BE2C (cell line): ENCODE measurements around the gene HIBCH.

Source experiments
- DNase-seq: peaks from one replicate; pipeline ENCODE4 v3.0.0-alpha.2; 2020
- H3K27me3 ChIP-seq: fragments of 250-450 bp; sonication (Bioruptor Pico); 2 replicates; pipeline ENCODE4 v1.5.1; 2020; ENCODE audit warnings: mild to moderate bottlenecking
- H3K36me3 ChIP-seq: fragments of 250-450 bp; sonication (Bioruptor Pico); 2 replicates; pipeline ENCODE4 v1.5.1; 2020; ENCODE audit warnings: mild to moderate bottlenecking
- H3K4me1 ChIP-seq: fragments of 250-450 bp; sonication (Bioruptor Pico); 2 replicates; pipeline ENCODE4 v1.5.1; 2020
- H3K4me3 ChIP-seq: 2 replicates; pipeline ENCODE4 v1.5.1; 2011; ENCODE audit warnings: low read depth, low read length
- H3K9me3 ChIP-seq: fragments of 250-450 bp; sonication (Bioruptor Pico); 2 replicates; pipeline ENCODE4 v1.5.1; 2020
- CTCF ChIP-seq: IDR thresholded peaks from 2 replicates; pipeline ENCODE4 v1.5.1; 2012; ENCODE audit warnings: mild to moderate bottlenecking, low read depth, low read length

HIBCH gene

GRCh38 chr2:190209559-190209958 is 110.1 kb downstream of the HIBCH start:
- DNase-seq = no peak
- Histone ChIP-seq H3K4me1 (no peaks in the 10 kb centered on the region), H3K9me3 (no peaks in the 10 kb centered on the region), H3K27me3 (no peaks in the 10 kb centered on the region), H3K36me3 (no peaks in the 10 kb centered on the region; the same call in 1 of the 2 replicates), H3K4me3 (no peak overlapping the region)
- no peak for TF ChIP-seq CTCF

DNA sequence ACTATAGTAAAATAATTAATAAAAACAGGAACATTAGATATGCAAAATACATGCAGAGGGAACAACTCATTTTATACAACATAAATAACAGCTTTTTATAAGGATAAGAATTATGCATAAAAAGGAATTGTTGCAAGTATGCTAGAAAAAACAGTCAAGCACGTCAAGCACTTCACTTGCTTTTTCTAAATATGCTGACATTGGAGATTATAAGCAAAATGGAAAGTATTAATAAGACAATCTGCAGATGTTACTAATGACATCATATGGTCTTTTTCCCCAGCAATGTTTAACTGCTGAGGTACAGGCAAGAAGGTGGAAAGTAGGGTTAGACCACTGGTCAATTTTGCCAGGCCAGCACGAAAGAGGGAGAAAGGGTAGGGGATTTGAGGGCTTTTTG is 111.7 kb downstream of the HIBCH start:
- H3K9me3 ChIP-seq = no peaks in the 10 kb centered on the region
- no peak for TF ChIP-seq CTCF
- DNase-seq = no peak

GRCh38 chr2:190205657-190206056 is 114.0 kb downstream of the HIBCH start:
- no peak for TF ChIP-seq CTCF
- Histone ChIP-seq H3K27me3 (no peaks in the 10 kb centered on the region), H3K9me3 (no peaks in the 10 kb centered on the region), H3K4me1 (no peaks in the 10 kb centered on the region), H3K4me3 (no peak overlapping the region), H3K36me3 (no peaks in the 10 kb centered on the region)
- DNase-seq = no peak

More for the DNA sequence above, 111.7 kb downstream of the HIBCH start:
- H3K4me3 ChIP-seq = no peak overlapping the region
- no peaks in the 10 kb centered on the region for H3K4me1 ChIP-seq
- H3K36me3 ChIP-seq = no peaks in the 10 kb centered on the region; the same call in 1 of the 2 replicates
- H3K27me3 ChIP-seq = no peaks in the 10 kb centered on the region

DNA sequence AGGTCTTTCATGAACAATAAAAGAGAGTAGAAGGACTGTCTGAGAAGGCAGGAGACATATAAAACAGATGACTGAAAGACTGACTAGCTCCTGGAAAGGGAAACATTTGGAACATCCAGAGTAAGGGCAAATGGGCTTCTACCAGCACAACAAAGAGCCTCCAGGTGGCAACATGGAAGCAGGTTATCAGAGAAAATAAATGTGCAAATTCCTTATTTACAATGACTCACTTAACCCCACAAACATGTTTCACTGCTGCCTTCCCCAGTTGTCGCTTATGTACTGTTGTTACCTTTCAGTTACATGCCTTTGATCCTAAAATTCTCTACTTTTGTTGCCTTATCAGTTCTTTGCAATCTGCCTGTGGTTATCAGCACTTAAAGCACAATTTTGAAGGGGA is 117.0 kb downstream of the HIBCH start:
- no peaks in the 10 kb centered on the region for H3K36me3 ChIP-seq
- H3K4me3 ChIP-seq = no peak overlapping the region
- no peak for TF ChIP-seq CTCF
- no peaks in the 10 kb centered on the region for H3K9me3 ChIP-seq
- no peak for DNase-seq
- no peaks in the 10 kb centered on the region for H3K4me1 ChIP-seq
- no peaks in the 10 kb centered on the region for H3K27me3 ChIP-seq

DNA sequence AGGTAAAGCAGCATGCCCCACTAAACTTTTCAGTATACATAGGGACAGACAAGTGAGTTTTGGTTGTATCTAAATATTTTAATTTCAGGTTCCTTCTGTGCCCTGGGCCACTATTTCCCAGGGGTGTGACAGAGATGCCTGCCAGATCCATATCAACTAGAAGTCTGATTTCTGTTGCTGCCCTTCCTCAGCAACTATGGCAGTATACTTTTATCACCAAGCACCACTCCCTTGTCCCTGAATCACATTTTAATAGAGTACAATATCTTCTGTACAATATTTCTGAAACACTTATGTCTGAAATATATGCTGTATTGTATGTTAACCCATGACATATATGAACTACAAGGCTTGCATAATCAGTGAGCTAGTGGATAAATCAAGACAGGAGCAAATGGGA is 117.6 kb downstream of the HIBCH start:
- Histone ChIP-seq H3K36me3 (no peaks in the 10 kb centered on the region), H3K4me1 (no peaks in the 10 kb centered on the region), H3K27me3 (no peaks in the 10 kb centered on the region), H3K9me3 (no peaks in the 10 kb centered on the region), H3K4me3 (no peak overlapping the region)
- no peak for TF ChIP-seq CTCF
- no peak for DNase-seq

GRCh38 chr2:190200603-190201002 is 119.0 kb downstream of the HIBCH start:
- TF ChIP-seq CTCF = no peak
- no peak for DNase-seq
- Histone ChIP-seq H3K27me3 (no peaks in the 10 kb centered on the region), H3K4me3 (no peak overlapping the region), H3K9me3 (no peaks in the 10 kb centered on the region), H3K4me1 (no peaks in the 10 kb centered on the region), H3K36me3 (no peaks in the 10 kb centered on the region)
